SK-N-SH (cell line): ENCODE data around the gene PAK3.

Experiments used
- FOXM1 ChIP-seq: IDR thresholded peaks from 2 replicates; pipeline ENCODE4 v1.4.0; 2012; ENCODE audit warnings: low read depth, mild to moderate bottlenecking
- NRF1 ChIP-seq: IDR thresholded peaks from 2 replicates; pipeline ENCODE4 v1.6.1; 2012; ENCODE audit warnings: low read depth, mild to moderate bottlenecking, low read length
- POLR2AphosphoS5 ChIP-seq: IDR thresholded peaks from 2 replicates; pipeline ENCODE4 v1.6.1; 2012; ENCODE audit warnings: low read depth, low read length
- TF ChIP-seq, protein P1 (sequence below): fragments of 200-600 bp; sonication (generic); IDR thresholded peaks from 2 replicates; pipeline ENCODE4 v1.6.1; 2017; ENCODE audit warnings: antibody characterized with exemption, mild to moderate bottlenecking, moderate library complexity
- TF ChIP-seq, protein P2 (sequence below): fragments of 150-350 bp; IDR thresholded peaks from 2 replicates; pipeline ENCODE4 v1.6.1; 2017; ENCODE audit warnings: antibody characterized with exemption, low read length, low read depth, borderline replicate concordance
- TF ChIP-seq, protein P3 (sequence below): IDR thresholded peaks from 2 replicates; pipeline ENCODE4 v1.4.0; 2012; ENCODE audit warnings: low read depth, borderline replicate concordance

DNA sequence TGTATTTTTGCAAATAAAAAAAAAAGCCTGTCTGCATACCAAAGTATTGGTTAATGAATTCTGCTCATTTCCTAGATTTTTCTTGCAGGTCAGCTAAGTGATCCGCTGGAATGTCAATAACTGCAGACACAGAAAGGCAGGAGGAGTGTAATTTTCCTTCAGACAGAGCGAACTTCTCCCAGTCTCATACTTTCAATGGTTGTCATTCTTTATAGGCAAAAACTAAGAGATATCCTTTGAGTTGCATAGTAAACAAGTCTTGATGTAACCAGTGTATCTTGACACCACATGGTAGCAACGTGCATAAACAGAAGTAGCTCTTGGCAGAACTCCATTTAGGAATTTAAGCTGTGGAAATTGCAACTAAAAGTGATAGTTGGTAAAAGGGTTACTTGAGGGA, 166.1 kb downstream of the PAK3 start:
- TF ChIP-seq POLR2AphosphoS5 (no peak), FOXM1 (no peak), NRF1 (no peak)
- TF ChIP-seq, protein P1, sequence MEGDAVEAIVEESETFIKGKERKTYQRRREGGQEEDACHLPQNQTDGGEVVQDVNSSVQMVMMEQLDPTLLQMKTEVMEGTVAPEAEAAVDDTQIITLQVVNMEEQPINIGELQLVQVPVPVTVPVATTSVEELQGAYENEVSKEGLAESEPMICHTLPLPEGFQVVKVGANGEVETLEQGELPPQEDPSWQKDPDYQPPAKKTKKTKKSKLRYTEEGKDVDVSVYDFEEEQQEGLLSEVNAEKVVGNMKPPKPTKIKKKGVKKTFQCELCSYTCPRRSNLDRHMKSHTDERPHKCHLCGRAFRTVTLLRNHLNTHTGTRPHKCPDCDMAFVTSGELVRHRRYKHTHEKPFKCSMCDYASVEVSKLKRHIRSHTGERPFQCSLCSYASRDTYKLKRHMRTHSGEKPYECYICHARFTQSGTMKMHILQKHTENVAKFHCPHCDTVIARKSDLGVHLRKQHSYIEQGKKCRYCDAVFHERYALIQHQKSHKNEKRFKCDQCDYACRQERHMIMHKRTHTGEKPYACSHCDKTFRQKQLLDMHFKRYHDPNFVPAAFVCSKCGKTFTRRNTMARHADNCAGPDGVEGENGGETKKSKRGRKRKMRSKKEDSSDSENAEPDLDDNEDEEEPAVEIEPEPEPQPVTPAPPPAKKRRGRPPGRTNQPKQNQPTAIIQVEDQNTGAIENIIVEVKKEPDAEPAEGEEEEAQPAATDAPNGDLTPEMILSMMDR = no peak
- TF ChIP-seq, protein P2, sequence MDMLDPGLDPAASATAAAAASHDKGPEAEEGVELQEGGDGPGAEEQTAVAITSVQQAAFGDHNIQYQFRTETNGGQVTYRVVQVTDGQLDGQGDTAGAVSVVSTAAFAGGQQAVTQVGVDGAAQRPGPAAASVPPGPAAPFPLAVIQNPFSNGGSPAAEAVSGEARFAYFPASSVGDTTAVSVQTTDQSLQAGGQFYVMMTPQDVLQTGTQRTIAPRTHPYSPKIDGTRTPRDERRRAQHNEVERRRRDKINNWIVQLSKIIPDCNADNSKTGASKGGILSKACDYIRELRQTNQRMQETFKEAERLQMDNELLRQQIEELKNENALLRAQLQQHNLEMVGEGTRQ = no peak
- TF ChIP-seq, protein P3, sequence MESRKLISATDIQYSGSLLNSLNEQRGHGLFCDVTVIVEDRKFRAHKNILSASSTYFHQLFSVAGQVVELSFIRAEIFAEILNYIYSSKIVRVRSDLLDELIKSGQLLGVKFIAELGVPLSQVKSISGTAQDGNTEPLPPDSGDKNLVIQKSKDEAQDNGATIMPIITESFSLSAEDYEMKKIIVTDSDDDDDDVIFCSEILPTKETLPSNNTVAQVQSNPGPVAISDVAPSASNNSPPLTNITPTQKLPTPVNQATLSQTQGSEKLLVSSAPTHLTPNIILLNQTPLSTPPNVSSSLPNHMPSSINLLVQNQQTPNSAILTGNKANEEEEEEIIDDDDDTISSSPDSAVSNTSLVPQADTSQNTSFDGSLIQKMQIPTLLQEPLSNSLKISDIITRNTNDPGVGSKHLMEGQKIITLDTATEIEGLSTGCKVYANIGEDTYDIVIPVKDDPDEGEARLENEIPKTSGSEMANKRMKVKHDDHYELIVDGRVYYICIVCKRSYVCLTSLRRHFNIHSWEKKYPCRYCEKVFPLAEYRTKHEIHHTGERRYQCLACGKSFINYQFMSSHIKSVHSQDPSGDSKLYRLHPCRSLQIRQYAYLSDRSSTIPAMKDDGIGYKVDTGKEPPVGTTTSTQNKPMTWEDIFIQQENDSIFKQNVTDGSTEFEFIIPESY = no peak
